ENCODE measurements around the gene SPDL1.

Gene SPDL1

DNA sequence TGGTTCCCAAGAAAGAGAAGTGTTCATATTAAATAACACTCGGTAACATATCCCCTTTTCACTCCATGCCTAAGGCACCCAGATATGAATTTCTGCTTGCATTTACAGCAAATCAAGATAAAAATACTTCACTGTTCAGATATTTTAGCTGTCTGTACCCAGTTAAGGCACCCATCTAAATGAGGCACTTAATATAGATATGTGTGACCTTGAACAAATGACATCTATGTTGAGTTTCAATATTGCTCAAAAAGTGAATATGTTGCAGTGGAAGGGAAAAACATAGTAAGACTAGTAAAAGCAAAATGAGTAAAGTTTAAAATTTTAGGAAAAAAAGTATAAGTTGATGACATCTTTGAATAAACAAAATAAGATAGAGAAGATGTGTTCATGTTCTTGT, 32.4 kb upstream of the SPDL1 start:
- CTCF ChIA-PET = no interaction called here
- TF ChIP-seq, protein P1, sequence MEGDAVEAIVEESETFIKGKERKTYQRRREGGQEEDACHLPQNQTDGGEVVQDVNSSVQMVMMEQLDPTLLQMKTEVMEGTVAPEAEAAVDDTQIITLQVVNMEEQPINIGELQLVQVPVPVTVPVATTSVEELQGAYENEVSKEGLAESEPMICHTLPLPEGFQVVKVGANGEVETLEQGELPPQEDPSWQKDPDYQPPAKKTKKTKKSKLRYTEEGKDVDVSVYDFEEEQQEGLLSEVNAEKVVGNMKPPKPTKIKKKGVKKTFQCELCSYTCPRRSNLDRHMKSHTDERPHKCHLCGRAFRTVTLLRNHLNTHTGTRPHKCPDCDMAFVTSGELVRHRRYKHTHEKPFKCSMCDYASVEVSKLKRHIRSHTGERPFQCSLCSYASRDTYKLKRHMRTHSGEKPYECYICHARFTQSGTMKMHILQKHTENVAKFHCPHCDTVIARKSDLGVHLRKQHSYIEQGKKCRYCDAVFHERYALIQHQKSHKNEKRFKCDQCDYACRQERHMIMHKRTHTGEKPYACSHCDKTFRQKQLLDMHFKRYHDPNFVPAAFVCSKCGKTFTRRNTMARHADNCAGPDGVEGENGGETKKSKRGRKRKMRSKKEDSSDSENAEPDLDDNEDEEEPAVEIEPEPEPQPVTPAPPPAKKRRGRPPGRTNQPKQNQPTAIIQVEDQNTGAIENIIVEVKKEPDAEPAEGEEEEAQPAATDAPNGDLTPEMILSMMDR (conservative IDR thresholded peaks at IDR 0.05; ENCODE audit: low read depth) = no peak
- POLR2A ChIA-PET (ENCODE audit: low non-redundant PET) = no interaction called here
- H3K27ac ChIP-seq = no peak overlapping the region
- no peak for DNase-seq (ENCODE audit: low spot score)

DNA sequence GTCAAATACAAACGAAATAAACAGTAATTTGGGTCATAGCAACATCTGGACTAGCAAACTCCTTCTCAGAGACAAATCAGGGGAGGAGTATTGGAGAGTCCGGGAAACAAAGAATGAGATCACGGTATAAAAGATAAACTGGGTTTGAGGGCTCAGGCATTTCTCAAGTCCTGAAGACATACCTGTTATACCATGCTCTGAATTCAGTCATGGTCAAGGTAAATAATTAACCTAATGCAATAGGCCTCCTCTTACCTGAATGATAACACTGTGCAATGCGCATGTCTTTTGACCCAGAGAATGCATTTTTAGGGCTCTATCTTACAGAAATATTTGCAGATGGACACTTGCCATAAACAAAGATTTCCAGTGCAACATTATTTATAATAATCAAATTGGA, 31.9 kb upstream of the SPDL1 start:
- POLR2A ChIA-PET (ENCODE audit: low non-redundant PET) = no interaction called here
- no peak overlapping the region for H3K27ac ChIP-seq
- DNase-seq (ENCODE audit: low spot score) = no peak
- CTCF ChIA-PET = no interaction called here
- TF ChIP-seq, protein P1 (conservative IDR thresholded peaks at IDR 0.05; ENCODE audit: low read depth) = no peak

DNA sequence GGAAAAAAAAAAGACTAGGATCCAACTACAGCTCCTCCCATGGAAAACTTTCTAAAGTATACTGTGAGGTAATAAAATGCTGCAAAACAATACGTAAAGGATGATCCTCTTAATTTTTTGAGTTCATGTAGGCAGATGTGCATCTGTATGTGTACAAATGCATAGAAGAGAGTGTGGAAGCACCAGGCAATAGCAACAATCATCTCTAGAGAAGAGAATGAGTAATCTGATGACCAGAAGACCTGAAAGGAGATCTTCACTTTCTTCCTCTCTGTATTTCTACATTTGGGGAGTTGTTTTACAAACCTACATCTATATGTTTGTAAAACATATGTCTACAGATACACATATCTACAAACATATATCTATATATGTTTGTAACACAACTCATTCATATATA, 29.3 kb upstream of the SPDL1 start:
- no peak for DNase-seq (ENCODE audit: low spot score)
- POLR2A ChIA-PET (ENCODE audit: low non-redundant PET) = no interaction called here
- TF ChIP-seq, protein P1 (conservative IDR thresholded peaks at IDR 0.05; ENCODE audit: low read depth) = no peak

DNA sequence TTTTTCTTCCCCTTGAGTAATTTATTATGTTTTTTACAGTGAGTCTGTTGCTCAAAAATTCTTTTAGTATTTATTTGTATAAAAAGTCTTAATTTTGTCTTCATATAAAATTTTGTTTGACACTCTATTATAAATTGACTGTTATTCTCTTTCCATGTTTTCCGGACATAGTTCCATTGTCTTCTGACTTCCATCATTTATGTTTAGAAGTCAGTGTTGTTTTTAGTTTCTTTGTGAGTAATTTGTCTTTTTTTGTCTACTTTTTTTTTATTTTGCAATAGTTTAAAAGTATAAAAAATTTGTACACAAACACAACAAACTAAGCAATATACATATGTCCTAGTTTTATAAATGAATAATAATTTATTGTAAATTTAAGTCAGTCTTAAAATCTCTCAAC, 25.7 kb upstream of the SPDL1 start:
- H3K27ac ChIP-seq = no peak overlapping the region
- POLR2A ChIA-PET (ENCODE audit: low non-redundant PET) = no interaction called here
- no peak for DNase-seq (ENCODE audit: low spot score)
- CTCF ChIA-PET = no interaction called here
- TF ChIP-seq, protein P1 (conservative IDR thresholded peaks at IDR 0.05; ENCODE audit: low read depth) = no peak

More for the DNA sequence above, 29.3 kb upstream of the SPDL1 start:
- CTCF ChIA-PET = interaction anchor here (0.6 to 0.7 kb wide), 2 partner anchors 9 to 83 kb away, joined by 3 read pairs; no protein-coding TSS in a partner anchor
- H3K27ac ChIP-seq = no peak overlapping the region

DNA sequence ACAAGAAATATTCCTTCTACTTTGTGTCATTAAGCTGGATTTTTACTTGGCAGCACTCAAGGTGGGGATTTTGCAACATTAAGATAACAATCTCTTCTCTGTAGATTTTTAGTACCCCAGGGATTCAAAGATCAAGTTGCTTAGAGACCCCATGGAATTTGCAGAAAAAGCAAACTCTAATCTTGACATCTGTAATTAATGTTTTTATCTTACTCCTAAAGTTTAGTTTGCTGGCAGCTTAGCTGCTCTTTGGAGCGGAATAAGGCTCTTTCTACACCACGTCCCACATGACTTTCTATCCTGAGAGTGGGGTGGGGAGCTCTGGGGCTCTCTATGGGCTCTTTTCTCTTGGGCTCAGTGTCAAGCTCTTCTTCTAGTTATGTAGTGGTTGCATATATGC, 21.7 kb upstream of the SPDL1 start:
- ChIA-PET POLR2A (ENCODE audit: low non-redundant PET) (no interaction called here), CTCF (interaction anchor here (0.7 to 1.0 kb wide), 2 partner anchors 9 to 15 kb away, joined by 3 read pairs; no protein-coding TSS in a partner anchor)
- DNase-seq (ENCODE audit: low spot score) = no peak
- TF ChIP-seq, protein P1 (conservative IDR thresholded peaks at IDR 0.05; ENCODE audit: low read depth) = no peak
- no peak overlapping the region for H3K27ac ChIP-seq

DNA sequence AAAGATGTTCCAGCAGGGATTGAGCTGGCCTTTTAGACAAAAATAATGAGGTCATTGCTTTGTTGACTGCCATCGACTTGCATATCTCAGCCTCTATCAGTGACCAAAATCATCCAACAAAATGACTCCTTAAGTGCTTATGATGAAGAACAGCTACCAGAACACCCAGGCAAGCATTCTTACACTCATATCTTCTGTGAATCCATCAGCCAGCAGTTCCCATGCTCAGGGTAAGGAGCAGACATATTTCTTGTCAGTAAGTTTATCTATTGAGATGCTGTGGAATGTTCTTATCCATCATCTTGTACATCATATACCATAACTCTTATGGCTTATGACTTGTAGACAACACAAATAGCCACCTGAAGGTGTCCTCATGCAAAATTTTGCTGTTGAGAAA, 20.2 kb upstream of the SPDL1 start:
- ChIA-PET CTCF (interaction anchor here (0.5 kb wide), 1 partner anchor 19 kb away, joined by 3 read pairs; no protein-coding TSS in a partner anchor), POLR2A (ENCODE audit: low non-redundant PET) (no interaction called here)
- TF ChIP-seq, protein P1 (conservative IDR thresholded peaks at IDR 0.05; ENCODE audit: low read depth) = no peak
- no peak overlapping the region for H3K27ac ChIP-seq
- no peak for DNase-seq (ENCODE audit: low spot score)

DNA sequence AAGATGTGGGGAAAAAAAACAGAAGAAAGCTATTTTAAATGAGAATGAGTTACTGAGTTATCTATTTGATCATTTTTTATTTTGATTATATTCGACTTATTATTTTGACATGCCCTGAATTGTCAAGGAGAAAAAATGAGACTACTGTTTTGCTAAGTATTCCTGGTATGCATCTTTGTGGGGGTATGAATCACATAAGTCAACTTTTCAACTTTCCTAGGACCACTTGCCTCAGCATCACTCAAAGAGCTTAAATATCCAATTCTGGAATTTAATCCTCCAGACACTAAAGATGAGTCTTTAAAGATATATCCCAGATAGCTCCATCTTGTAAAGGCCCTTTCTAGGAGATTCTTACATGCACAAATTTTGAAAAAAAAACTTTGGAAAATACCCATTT, 17.4 kb upstream of the SPDL1 start:
- CTCF ChIA-PET = interaction anchor here (0.6 to 0.8 kb wide), 3 partner anchors 14 to 564 kb away, joined by 3 to 4 read pairs (median 3); no protein-coding TSS in a partner anchor
- TF ChIP-seq, protein P1 (conservative IDR thresholded peaks at IDR 0.05; ENCODE audit: low read depth) = no peak
- no peak overlapping the region for H3K27ac ChIP-seq
- POLR2A ChIA-PET (ENCODE audit: low non-redundant PET) = no interaction called here
- no peak for DNase-seq (ENCODE audit: low spot score)
